Fibroblast of mammary gland (primary cell): ENCODE results near the gene NPHP1.
"Not testable (repeated sequence)": the region's sequence is repeated elsewhere in the genome, so short reads cannot be mapped to it uniquely, and the experiment has no call there.

Experiments used
- DNase-seq: peaks from one replicate; pipeline ENCODE4 v3.0.0-alpha.2; 2010; ENCODE audit warnings: low read depth
- H3K4me3 ChIP-seq: 2 replicates; pipeline ENCODE4 v1.5.1; 2011; ENCODE audit warnings: low read depth, mild to moderate bottlenecking, low read length, moderate library complexity; ENCODE audit not compliant: control insufficient read depth

NPHP1 gene

GRCh38 chr2:110083757-110084156 lies 121.1 kb downstream of the NPHP1 start:
- H3K4me3 ChIP-seq, DNase-seq: not testable (repeated sequence)

- not testable (repeated sequence) for H3K4me3 ChIP-seq, DNase-seq
Observed at GRCh38 chr2:110083162-110083561, 121.7 kb downstream of the NPHP1 start.

DNA sequence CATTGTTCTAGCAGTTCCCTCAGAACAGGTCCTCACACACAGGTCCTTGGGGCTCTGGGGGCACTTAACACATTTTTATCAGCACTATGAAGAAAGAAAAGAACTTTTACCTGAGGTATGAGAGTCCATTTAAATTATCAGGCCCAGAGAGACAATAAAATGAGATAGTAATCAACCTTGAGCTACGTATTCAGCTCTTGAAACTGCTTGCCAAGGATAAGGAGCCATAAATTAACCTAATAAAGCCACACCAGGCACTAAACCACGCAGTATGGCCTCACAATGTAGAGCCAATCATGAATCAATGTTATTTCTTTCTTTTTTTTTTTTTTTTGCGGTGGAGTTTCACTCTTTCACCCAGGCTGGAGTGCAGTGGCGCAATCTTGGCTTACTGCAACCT lies 126.7 kb downstream of the NPHP1 start:
- not testable (repeated sequence) for DNase-seq, H3K4me3 ChIP-seq

DNA sequence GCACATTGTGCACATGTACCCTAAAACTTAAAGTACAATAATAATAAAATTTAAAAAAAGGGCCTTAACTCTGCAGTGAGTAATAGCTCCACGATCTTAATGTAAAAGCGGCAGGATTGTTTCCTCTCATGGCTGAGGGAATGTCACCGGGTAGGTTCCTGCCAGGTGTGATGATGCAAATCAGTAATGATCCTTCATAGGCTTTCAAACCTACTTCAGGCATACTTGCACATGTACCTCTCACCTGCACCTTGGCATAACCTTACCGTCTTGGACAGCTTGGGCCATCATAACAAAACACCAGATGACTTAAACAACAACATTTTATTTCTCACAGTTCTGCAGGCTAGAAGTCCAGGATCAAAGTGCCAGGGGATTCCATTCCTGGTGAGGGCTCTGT lies 128.9 kb downstream of the NPHP1 start:
- DNase-seq, H3K4me3 ChIP-seq: not testable (repeated sequence)
